K562 treated with DMSO at 1 percent for 48 hours (cell line): ENCODE results near the gene IGLON5. TPM values are rescaled to one million over a fixed set of nuclear protein-coding genes. Genes with fewer than 3 reads are reported as not detected.

Experiments used
- total RNA-seq: library from RNA; unstranded; fragments of 300-600 nt; gene quantifications from 2 replicates; pipeline ENCODE4 v1.2.3, GENCODE V29; 2022; ENCODE audit warnings: low replicate concordance; ENCODE audit errors: extremely low read depth

The IGLON5 gene
- not detected in 2 replicates for total RNA-seq

GRCh38 chr19:51311351-51312257, at the start of gene IGLON5:
Gene IGLON5 (plus strand): TSS chr19:51311644. CDS start chr19:51311848, 204 bp downstream.

GRCh38 chr19:51341976-51342580, 30.6 kb downstream of the IGLON5 start, which contains the start of gene VSIG10L:
Gene VSIG10L (minus strand): TSS chr19:51342139. CDS start chr19:51342124, 15 bp downstream.

GRCh38 chr19:51365965-51366388, 54.5 kb downstream of the IGLON5 start, which contains the start of gene ETFB:
Gene ETFB (minus strand): TSS chr19:51366388. CDS start chr19:51366326, 62 bp downstream.

GRCh38 chr19:51368366-51369282, 57.2 kb downstream of the IGLON5 start, which contains the start of gene CLDND2:
Gene CLDND2 (minus strand): TSS chr19:51369003. CDS start chr19:51368577, 426 bp downstream.

GRCh38 chr19:51372649-51373504, 61.4 kb downstream of the IGLON5 start, which contains the start of gene NKG7:
Gene NKG7 (minus strand): TSS chr19:51372654. CDS start chr19:51372535, 119 bp downstream.

Other genes starting within 250 kb of the IGLON5 start
- gene KLK13, start 246.6 kb upstream of the IGLON5 start, total RNA-seq: not detected in 2 replicates
- gene KLK14, start 228.8 kb upstream of the IGLON5 start, total RNA-seq: not detected in 2 replicates
- not detected in 2 replicates for gene CTU1, start 203.2 kb upstream of the IGLON5 start, total RNA-seq
- gene SIGLEC9, start 186.7 kb upstream of the IGLON5 start, total RNA-seq: not detected in 2 replicates
- not detected in 2 replicates for gene SIGLEC7, start 169.3 kb upstream of the IGLON5 start, total RNA-seq
- not detected in 2 replicates for gene CD33, start 86.6 kb upstream of the IGLON5 start, total RNA-seq
- gene SIGLECL1, start 60.6 kb upstream of the IGLON5 start, total RNA-seq: not detected in 2 replicates
- not detected in 2 replicates for gene VSIG10L, start 30.5 kb downstream of the IGLON5 start, total RNA-seq
- gene ETFB, start 54.7 kb downstream of the IGLON5 start, total RNA-seq: not detected in 2 replicates
- gene CLDND2, start 57.4 kb downstream of the IGLON5 start, total RNA-seq: not detected in 2 replicates
- not detected in 2 replicates for gene NKG7, start 61.0 kb downstream of the IGLON5 start, total RNA-seq
- not detected in 2 replicates for gene LIM2, start 76.3 kb downstream of the IGLON5 start, total RNA-seq
- not detected in 2 replicates for gene C19orf84, start 78.9 kb downstream of the IGLON5 start, total RNA-seq
- not detected in 2 replicates for gene SIGLEC10, start 106.0 kb downstream of the IGLON5 start, total RNA-seq
- gene SIGLEC8, start 146.8 kb downstream of the IGLON5 start, total RNA-seq: not detected in 2 replicates
- not detected in 2 replicates for gene CEACAM18, start 166.9 kb downstream of the IGLON5 start, total RNA-seq
- gene SIGLEC12, start 190.2 kb downstream of the IGLON5 start, total RNA-seq: not detected in 2 replicates
- not detected in 2 replicates for gene SIGLEC6, start 220.0 kb downstream of the IGLON5 start, total RNA-seq